Activated gamma-delta T cell (primary cell): ENCODE results near the gene UCN3.
"Not testable (repeated sequence)": the region's sequence is repeated elsewhere in the genome, so short reads cannot be mapped to it uniquely, and the experiment has no call there.

Source experiments
- DNase-seq: peaks from one replicate; lab custom pipeline; 2025; lab: John Stamatoyannopoulos, UW

Gene UCN3

DNA sequence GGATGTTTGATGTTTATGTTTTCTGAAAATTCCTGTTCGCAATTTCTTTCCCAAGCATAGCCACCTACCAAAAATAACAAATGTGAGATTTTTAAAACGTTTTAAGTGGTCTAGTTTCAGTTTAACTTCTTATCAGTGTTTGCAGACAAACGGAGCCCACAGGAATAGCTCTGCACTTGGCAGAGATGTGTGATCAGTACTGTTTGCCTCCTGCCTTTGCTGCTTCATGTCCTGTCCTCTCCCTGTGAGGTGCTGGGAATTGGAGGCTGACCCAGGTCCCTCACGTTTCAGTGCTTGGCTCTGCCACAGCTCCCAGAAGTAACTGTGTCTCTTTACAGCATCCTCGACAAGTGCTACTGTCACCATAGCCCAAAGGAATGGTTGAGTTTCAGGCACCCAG is 1.2 kb downstream of the UCN3 start:
- no peak for DNase-seq

DNA sequence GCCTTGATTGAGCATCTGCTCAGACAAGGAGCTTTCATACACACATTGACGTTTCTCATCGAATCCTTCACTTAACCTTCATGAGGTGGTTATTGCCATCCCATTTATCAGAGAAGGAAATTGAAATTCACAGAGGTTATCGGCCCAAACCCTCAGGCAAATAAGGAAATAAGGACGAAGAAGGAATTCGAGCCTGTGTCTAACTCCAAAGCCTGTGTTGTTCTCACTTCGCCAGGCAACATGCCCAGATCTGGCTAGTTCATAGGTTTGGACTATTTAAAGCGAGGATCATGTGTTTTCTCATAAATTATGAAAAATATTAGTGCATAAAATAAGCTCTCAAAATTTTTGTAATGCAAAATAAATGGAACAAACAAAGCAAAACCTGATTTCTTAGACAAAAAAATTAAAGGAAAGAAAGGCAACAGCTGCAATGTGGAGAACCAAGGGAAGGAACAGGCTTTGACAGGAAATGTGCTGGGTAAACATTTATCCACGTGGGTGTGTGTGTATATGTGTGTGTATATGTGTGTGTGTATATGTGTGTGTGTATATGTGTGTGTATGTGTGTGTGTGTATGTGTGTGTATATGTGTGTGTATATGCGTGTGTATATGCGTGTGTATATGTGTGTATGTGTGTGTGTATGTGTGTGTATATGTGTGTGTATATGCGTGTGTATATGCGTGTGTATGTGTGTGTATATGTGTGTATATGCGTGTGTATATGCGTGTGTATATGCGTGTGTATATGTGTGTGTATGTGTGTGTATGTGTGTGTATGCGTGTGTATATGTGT is 4.8 kb downstream of the UCN3 start:
- DNase-seq, result no peak

DNA sequence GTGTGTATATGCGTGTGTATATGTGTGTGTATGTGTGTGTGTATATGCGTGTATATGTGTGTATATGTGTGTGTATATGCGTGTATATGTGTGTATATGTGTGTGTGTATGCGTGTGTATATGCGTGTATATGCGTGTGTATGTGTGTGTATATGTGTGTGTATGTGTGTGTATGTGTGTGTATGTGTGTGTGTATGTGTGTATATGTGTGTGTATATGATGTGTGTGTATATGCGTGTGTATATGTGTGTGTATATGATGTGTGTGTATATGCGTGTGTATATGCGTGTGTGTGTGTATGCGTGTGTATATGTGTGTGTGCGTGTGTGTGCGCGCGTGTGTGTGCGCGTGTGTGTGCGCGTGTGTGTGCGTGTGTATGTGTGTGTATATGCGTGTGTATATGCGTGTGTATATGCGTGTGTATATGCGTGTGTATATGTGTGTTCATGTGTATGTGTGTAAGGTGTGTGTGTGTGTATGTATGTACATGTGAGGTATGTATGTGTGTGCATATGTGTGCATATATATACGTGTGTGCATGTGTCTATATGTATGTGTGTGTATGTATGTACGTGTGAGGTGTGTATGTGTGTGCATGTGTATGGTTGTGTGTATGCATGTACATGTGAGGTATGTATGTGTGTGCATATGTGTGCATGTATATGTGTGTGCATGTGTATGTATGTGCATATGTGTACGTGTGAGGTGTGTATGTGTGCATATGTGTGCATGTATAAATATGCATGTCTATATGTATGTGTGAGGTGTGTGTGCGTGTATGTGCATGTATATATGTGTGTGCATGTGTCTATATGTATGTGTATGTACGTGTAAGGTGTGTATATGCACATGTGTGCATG is 6.0 kb downstream of the UCN3 start:
- DNase-seq, result no peak

DNA sequence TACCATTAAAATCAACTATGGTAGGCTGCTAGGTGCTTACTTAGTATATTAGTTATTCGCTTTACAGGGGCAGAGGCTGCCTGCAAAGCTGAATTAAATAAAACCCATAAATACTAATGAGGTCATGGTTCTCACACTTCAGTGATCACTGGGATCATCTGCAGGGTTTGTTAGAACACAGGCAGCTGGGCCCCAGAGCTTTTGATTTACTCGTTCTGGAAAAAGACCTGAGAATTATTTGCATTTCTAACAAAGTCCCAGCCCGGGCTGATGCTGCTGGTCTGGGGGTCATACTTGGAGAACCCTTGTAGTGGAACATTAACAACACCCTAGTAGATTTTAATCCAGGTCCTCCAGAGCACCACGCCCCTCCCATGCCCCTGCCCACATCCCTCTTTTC is 8.5 kb downstream of the UCN3 start:
- no peak for DNase-seq

DNA sequence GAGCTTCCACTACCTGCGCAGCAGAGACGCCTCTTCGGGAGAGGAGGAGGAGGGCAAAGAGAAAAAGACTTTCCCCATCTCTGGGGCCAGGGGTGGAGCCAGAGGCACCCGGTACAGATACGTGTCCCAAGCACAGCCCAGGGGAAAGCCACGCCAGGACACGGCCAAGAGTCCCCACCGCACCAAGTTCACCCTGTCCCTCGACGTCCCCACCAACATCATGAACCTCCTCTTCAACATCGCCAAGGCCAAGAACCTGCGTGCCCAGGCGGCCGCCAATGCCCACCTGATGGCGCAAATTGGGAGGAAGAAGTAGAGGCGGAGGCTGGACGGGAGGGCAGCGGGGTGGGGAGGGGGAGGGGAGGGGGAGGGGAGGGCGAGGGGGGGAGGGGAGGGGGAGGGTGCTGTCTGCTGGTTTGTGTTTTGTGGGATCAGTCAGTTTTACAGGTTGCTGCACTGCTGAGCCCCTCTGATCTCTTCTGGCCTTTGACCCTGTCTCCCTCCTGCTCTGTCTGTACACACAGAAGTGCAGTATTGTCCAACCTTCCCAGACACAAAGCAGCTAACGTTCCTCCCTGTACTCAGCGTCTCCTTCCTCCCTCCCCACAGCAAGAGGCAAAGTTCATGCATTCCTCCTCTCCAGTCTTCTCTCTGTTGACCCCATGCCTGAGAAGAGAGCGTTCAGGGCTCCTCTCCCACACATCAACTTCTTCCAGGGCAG is 9.3 kb downstream of the UCN3 start:
- no peak for DNase-seq

DNA sequence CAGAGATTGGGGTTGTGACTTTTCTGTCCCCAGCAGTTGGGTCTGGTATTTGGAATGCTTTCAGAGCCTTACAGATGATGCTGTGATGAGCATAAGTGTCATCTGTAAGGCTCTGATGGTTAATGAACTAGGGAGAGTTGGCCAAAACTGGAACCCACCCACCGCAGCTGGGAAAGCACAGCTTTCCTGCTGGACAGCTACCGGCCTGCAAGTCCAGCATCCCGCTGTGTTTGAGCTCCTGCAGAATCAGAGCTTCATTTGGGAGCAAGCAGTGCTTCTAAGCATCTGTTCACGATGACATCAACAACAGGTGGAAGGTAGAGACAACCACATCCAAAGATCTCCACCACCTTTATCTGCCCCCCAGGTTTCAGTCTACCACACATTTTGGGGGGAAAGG is 11.7 kb downstream of the UCN3 start:
- DNase-seq, result no peak

DNA sequence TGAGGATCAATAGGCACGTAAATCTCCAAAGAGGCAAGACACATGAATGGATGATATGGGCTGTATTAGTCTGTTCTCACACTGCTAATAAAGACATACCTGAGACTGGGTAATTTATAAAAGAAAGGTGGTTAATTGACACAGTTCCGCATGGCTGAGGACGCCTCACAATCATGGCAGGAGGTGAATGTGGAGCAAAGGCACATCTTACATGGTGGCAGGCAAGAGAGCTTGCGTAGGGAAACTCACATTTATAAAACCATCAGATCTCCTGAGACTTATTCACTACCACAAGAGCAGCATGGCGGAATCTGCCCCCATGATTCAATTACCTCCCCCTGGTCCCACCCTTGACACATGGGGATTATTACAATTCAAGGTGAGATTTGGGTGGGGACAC is 14.4 kb downstream of the UCN3 start:
- not testable (repeated sequence) for DNase-seq

DNA sequence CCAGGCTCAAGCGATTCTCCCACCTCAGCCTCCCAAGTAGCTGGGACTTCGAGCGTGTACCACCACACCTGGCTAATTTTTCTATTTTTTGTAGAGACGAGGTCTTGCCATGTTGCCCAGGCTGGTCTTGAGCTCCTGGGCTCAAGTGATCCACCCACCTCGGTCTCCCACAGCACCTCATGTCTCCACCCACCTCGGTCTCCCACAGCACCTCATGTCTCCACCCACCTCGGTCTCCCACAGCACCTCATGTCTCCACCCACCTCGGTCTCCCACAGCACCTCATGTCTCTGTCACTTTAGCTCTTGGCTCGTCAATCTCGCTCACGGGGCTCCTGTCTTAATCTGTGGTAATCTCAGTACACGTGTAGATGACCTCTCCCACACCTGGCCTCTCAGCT is 15.6 kb downstream of the UCN3 start:
- not testable (repeated sequence) for DNase-seq

DNA sequence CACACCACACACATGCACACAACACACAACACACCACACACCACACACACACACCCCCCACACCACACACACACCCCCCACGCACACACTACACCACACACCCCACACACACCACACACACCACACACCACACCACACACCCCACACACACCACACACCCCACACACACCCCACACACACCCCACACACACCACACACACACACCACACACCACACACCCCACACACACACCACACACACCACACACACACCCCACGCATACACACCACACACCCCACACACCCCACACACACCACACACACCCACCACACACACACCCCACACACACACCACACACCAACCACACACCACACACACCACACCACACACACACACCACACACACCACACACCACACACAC is 16.4 kb downstream of the UCN3 start:
- DNase-seq, result no peak

DNA sequence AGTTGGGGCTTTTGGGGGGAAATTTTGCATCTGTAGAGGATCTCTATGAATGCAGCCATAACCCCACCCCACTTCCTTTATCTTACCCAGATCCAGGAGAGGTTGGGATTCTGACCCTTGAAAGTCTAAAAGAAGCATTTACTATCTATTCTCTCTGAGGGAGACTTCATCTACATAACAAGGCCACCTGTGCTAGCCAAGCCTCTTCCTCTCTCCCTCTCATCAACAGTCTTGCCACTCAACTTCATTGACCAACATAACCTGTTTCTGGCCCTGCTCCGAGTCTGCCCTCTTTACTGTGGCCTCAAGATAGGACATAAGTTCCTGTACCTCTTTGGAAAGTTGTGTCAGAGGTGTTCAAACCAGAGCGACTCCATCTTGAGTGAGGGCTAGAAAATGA is 20.5 kb downstream of the UCN3 start:
- DNase-seq, result no peak

DNA sequence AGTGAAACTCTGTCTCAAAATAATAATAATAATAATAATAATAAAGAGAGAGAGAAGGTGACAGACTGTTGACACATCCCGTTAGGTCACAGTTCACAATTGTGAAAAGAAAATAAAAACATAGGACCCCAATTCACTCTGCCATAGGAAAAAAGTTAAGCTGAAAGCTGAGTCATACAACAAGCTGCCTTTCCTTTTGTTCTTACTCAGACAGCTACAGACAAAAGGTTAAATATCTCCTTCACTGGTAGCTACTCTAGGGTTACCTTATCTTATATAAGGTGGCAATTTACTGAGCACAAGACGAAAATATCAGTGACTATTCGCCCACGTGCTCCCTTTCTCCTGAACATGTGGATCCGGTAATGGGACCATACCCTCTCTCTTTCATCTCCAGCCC is 22.4 kb downstream of the UCN3 start:
- DNase-seq, result no peak

DNA sequence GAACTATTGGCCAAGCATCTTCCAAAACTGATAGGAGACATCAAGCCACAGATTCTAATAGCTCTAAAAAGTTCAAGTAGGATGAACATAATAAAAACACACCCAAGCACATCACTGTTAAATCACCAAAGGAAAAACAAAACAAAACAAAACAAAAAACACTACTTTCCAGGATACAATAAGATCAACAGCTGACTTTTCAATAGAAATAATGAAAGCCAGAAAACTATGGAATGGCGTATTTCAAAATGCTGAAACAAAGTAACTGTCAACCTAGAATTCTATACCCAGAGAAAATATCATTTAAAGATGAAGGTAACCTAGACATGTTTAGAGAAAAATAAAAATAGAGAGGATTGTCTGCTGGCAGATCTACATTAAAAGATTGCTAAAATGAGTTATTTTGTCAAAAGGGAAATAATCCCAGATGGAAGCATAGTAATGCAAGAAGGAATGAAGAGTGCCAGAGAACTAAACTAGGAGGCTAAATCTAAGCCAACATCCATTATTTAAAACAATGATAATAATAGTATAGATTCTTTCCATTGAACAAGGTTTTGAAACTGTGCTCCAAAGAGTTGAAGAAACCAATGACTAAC is 25.9 kb downstream of the UCN3 start:
- no peak for DNase-seq

DNA sequence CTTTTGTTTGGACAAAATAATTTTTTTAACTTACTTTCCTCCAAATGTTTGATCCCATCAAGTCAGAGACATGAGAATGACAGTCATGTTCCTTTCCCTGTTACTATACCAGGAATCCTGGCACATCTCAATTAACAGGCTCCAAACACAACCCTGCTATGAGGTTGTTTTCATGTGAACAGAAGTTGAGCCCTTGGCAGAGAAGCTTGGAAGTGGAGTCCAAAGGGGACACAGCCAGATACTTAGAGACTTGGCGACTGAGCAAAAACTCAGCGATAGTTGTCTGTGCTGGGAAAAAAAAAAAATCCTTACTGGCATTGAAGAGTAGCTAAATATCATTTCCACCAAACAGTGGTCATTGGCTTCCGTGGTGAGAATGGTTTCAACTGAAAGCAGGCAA is 27.0 kb downstream of the UCN3 start:
- no peak for DNase-seq

DNA sequence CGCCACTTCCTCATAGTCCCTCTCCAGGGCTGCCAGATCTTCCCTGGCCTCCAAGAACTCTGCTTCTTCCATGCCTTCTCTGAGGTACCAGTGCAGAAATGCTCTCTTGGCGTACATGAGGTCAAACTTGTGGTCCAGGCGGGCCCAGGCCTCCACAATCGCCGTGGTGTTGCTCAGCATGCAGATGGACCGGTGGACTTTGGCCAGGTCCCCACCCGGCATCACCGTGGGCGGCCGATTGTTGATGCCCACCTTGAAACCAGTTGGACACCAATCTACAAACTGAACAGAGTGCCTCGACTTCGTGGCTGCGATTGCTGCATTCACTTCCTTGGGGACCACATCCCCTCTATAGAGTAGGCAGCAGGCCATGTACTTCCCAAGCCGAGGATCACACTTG is 28.8 kb downstream of the UCN3 start:
- DNase-seq, result no peak

DNA sequence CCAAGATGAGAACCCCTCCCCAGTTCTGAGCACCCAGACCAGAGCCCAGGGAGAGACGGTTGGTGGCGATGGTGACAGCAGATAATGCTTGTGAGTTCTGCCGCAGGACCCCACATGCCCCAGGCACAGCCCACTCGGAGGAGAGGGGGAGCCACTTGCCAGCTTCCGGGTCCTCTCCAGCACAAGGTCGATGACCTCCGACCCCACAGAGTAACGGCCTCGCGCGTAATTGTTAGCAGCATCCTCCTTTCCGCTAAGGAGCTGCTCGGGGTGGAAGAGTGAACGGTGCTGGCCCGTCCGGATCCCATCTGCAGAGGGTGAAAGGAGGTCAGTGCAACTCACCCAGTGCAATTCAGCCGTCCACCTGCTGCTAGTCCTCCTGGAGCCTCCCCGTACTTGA is 30.4 kb downstream of the UCN3 start:
- no peak for DNase-seq

DNA sequence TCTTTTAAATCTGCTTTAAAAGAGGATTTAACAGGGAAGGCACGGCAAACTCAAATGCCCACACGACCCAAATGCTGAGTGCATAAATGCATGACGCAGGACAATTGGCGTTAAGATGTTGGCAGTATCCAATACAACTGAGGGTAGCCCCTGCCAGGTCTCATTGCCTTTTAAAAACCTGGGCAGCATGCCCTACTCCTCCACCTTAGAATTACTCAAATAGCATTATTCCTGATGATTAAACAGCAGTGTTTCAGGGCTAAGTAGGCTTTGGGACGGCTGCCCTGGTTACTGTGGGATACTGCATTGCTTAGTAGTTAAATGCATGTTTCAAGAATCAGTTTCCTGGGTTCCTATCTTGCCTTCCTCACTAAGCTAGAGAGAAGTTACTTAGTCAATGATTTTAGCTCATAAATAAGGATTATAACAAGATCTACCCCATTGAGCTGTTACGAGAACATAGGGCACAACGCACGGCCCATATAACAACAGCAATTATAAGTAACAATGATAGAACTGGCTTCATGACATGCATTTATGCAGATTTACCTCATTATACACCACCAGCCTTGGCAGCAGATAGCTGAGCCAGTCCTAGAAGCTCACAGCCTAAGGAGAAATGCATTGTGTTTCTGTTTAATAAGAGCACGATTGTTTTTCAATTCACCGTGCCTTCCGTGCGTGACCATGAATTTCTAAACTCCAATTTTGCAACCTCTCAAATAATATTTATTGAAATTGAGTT is 32.0 kb downstream of the UCN3 start:
- no peak for DNase-seq

DNA sequence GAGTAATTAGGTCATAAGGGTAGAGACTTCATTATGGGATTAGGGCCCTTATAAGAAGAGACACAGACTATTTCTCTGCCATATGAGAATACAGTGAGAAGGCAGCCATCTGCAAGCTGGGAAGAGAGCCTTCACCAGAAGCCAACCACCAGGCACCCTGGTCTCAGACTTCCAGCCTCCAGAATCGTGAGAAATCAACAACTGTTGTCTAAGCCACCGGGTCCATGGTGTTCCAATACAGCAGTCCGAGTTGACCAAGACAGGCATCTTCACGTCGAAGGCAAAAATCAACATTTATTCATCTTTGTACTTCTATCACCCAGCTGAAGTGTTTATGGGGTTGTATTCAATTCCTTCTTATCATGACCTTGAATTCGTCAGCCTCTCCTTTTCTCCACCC is 34.6 kb downstream of the UCN3 start:
- DNase-seq, result no peak

DNA sequence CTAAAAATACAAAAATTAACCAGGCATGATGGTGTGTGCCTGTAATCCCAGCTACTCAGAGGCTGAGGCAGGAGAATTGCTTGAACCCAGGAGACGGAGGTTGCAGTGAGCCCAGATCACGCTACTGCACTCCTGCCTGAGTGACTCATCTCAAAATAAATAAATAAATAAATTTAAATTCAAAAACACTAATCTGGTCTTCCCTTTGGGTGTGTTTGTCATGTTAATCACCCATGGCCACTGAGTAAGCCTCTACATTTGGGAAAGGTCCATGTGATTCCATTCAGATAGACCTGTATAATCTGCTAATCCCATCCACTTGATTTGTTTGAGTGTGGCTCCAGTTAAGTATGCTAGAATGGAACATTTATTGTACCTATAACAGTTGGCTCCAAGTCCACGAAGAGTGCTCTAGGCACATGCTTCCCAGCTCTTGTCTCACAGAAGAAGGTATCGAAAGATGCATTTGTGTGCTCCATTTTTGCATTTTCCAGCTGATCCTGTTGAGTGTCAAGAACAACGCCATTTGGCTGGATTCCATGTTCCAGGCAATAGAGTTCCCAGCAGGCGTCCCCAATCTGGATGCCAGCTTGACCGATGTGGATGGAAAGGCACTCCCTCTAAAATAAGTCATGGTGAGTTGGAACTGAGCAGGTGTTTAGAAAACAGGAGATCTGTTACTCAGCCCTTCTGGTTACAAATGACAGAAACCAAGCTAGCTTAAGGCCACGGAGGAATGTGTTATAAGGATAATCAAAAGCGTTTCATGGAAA is 35.9 kb downstream of the UCN3 start:
- no peak for DNase-seq

DNA sequence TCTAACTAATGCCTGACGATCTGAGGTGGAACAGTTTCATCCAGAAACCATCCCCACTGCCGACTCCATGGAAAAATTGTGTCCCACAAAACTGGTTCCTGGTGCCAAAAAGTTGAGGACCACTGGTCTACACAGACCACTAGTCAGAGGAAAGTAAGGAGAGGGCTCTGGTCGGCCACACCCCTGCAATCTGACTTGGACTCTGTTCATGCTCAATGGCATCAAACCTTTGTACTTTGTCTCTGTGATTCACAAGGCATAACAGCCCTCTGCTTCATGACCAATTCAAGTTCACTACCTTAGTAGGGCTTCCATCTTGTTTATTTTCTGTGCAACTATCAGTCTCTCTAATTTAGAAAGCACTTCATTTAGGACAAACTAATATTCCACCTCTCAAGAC is 38.0 kb downstream of the UCN3 start:
- no peak for DNase-seq

DNA sequence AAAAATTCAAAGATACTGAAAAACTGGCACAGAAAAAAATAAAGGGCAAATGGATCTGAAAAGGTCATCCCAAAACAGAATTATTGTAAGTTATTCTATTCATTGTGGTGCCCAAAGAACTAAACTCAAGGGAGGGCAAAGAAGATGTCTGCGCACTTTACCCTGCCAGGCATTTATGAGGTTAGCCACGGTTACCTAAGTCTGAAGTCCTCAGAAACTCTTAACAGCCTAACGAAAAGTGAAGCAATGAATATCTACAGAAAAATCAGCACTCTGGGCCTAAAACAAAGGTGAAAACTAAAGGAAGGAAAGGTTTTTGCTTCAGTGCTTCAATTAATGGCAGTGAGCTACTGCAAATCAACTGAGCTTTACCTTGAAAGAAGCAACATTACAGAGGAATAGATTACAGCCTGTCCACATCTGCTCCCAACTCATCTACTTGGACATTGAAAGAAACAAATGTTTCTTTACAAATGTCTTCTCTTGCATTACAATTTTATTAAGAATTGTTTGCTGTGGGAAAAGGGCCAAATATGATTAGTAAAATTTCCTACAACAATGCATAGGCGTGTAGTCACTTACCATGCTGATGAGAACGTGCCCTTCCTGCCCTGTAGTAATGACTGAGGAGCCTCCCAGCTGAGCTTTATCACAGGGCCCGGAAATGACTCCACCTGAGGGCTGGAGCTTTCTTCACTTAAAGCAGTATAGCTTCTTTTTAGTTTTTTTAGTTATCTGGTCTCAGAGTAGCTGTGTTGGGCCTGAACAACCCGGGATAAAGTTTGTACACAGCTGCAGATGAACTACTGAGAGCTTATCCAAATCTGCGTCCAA is 39.7 kb downstream of the UCN3 start, which contains the start of gene TUBAL3:
TSS of gene TUBAL3 (minus strand) at position 621 of the 834 bp plus-strand sequence. CDS start at position 585, 36 bp downstream.
- no peak for DNase-seq
